H1 (cell line): ENCODE data around the gene TXNDC15. TPM values are rescaled to one million over a fixed set of nuclear protein-coding genes. Genes with fewer than 3 reads are reported as not detected.

ENCODE experiments used
- CTCF ChIA-PET: fragments of 300-600 bp; sonication (Branson Sonifier 250); formaldehyde crosslinking; loops from one replicate; lab custom pipeline; 2021; ENCODE audit not compliant: partially characterized antibody; lab: Charles Lee
- POLR2A ChIA-PET: fragments of 300-600 bp; sonication (Branson Sonifier 250); formaldehyde crosslinking; loops from one replicate; lab custom pipeline; 2021; ENCODE audit warnings: inconsistent platforms; ENCODE audit not compliant: partially characterized antibody; lab: Charles Lee
- DNase-seq, 2 experiments: peaks; one replicate each; pipeline versions ENCODE4 v3.0.0 to v3.0.0-alpha.2; 2010 to 2022; ENCODE audit warnings: low spot score in 2 of 2, low read depth in 1 of 2, mixed read lengths in 1 of 2
- FAIRE-seq: peaks from 2 replicates; lab custom pipeline; 2011; peaks lifted over from hg19 to GRCh38; lab: Jason Lieb, UNC
- H2AFZ ChIP-seq: 2 replicates; pipeline ENCODE4 v1.8.1; 2012; ENCODE audit warnings: low read length, inconsistent platforms
- H2AK5ac ChIP-seq: 2 replicates; pipeline ENCODE4 v1.6.1; 2013; ENCODE audit warnings: low read depth, low read length
- H2BK120ac ChIP-seq: replicated peaks from 2 replicates; pipeline ENCODE3; 2013; ENCODE audit warnings: low read depth, low read length, inconsistent platforms
- H2BK12ac ChIP-seq: 2 replicates; pipeline ENCODE4 v1.6.1; 2013; ENCODE audit warnings: low read depth, low read length
- H2BK15ac ChIP-seq: 2 replicates; pipeline ENCODE4 v1.6.1; 2013; ENCODE audit warnings: low read length
- H2BK20ac ChIP-seq: 2 replicates; pipeline ENCODE4 v1.6.1; 2013; ENCODE audit warnings: low read length
- H2BK5ac ChIP-seq: 2 replicates; pipeline ENCODE4 v1.6.1; 2013; ENCODE audit warnings: low read depth, low read length
- H3K14ac ChIP-seq: 2 replicates; pipeline ENCODE4 v1.6.1; 2013; ENCODE audit warnings: inconsistent platforms; ENCODE audit not compliant: insufficient read length
- H3K18ac ChIP-seq: 2 replicates; pipeline ENCODE4 v1.6.1; 2013; ENCODE audit warnings: low read length; ENCODE audit errors: extremely low read depth
- H3K23ac ChIP-seq: 2 replicates; pipeline ENCODE4 v1.6.1; 2013; ENCODE audit warnings: inconsistent platforms; ENCODE audit not compliant: insufficient read length
- H3K23me2 ChIP-seq: 2 replicates; pipeline ENCODE4 v1.6.1; 2013; ENCODE audit warnings: low read depth, low read length
- H3K27ac ChIP-seq: 2 replicates; pipeline ENCODE4 v1.6.1; 2011; ENCODE audit warnings: low read depth, low read length, inconsistent platforms
- H3K27me3 ChIP-seq, 4 experiments: replicated peaks in 1 of 4; 1 replicate in 1 of 4; 2 replicates in 3 of 4; pipeline versions ENCODE4 v1.6.1 to v1.8.1; 2011 to 2013; ENCODE audit warnings: low read length in 3 of 4, mild to moderate bottlenecking in 3 of 4, inconsistent platforms in 2 of 4, mixed read lengths in 2 of 4, moderate library complexity in 1 of 4; ENCODE audit not compliant: control insufficient read depth in 3 of 4, insufficient read depth in 3 of 4; ENCODE audit errors: extremely low read depth in 1 of 4
- H3K36me3 ChIP-seq, 4 experiments: 2 replicates each; pipeline versions ENCODE4 v1.6.1 to v1.8.1; 2011 to 2013; ENCODE audit warnings: mild to moderate bottlenecking in 4 of 4, low read length in 3 of 4, moderate library complexity in 2 of 4, control low read depth in 1 of 4, inconsistent platforms in 1 of 4; ENCODE audit not compliant: insufficient read depth in 4 of 4, control insufficient read depth in 2 of 4
- H3K4ac ChIP-seq: replicated peaks from 2 replicates; pipeline ENCODE3; 2013; ENCODE audit warnings: low read length, low read depth, mixed read lengths, inconsistent platforms; ENCODE audit not compliant: insufficient read length
- H3K4me1 ChIP-seq, 4 experiments: replicated peaks in 1 of 4; 1 replicate in 1 of 4; 2 replicates in 3 of 4; pipeline versions ENCODE4 v1.6.1 to v1.8.1; 2011 to 2013; ENCODE audit warnings: low read length in 3 of 4, inconsistent platforms in 2 of 4, mixed read lengths in 1 of 4; ENCODE audit not compliant: insufficient read depth in 4 of 4, control insufficient read depth in 3 of 4
- H3K4me2 ChIP-seq, 2 experiments: 2 replicates each; pipeline versions ENCODE4 v1.6.1 to v1.8.1; 2011 to 2013; ENCODE audit warnings: low read depth in 2 of 2, low read length in 2 of 2, control low read depth in 1 of 2, inconsistent platforms in 1 of 2, mild to moderate bottlenecking in 1 of 2; ENCODE audit not compliant: insufficient read depth in 1 of 2
- H3K4me3 ChIP-seq, 4 experiments: fragments of 200-600, 300-600 bp in 1 of 4; sonication (generic), shearing (Covaris generic), sonication (Bioruptor Twin) in 1 of 4; 2 replicates each; pipeline versions ENCODE4 v1.5.1 to v1.8.1; 2011 to 2016; ENCODE audit warnings: low read length in 4 of 4, low read depth in 3 of 4, control low read depth in 2 of 4, inconsistent platforms in 2 of 4, mild to moderate bottlenecking in 2 of 4, mixed read lengths in 1 of 4, moderate library complexity in 1 of 4; ENCODE audit not compliant: insufficient read depth in 2 of 4; ENCODE audit errors: extremely low read depth in 1 of 4
- H3K56ac ChIP-seq: replicated peaks from 2 replicates; pipeline ENCODE3; 2013; ENCODE audit warnings: low read depth, mild to moderate bottlenecking, mixed read lengths, low read length, inconsistent platforms; ENCODE audit not compliant: insufficient read length
- H3K79me1 ChIP-seq: 2 replicates; pipeline ENCODE4 v1.6.1; 2013; ENCODE audit warnings: low read depth, low read length, control low read depth
- H3K79me2 ChIP-seq, 2 experiments: 2 replicates each; pipeline versions ENCODE4 v1.6.1 to v1.8.1; 2012 to 2013; ENCODE audit warnings: low read length in 2 of 2, mild to moderate bottlenecking in 2 of 2, inconsistent platforms in 1 of 2; ENCODE audit not compliant: insufficient read depth in 2 of 2, control insufficient read depth in 1 of 2
- H3K9ac ChIP-seq, 4 experiments: replicated peaks in 1 of 4; 1 replicate in 1 of 4; 2 replicates in 3 of 4; pipeline versions ENCODE4 v1.6.1 to v1.8.1; 2011 to 2013; ENCODE audit warnings: low read depth in 3 of 4, low read length in 3 of 4, control low read depth in 2 of 4, mild to moderate bottlenecking in 2 of 4, moderate library complexity in 2 of 4, inconsistent platforms in 1 of 4; ENCODE audit errors: extremely low read depth in 1 of 4
- H3K9me3 ChIP-seq, 2 experiments: 2 replicates each; pipeline versions ENCODE4 v1.6.1 to v1.8.1; 2012 to 2013; ENCODE audit warnings: mild to moderate bottlenecking in 2 of 2, moderate library complexity in 2 of 2, control low read depth in 1 of 2, inconsistent platforms in 1 of 2, low read depth in 1 of 2, low read length in 1 of 2, mixed read lengths in 1 of 2; ENCODE audit not compliant: insufficient read depth in 2 of 2
- H4K20me1 ChIP-seq, 2 experiments: replicated peaks in 1 of 2; 2 replicates each; pipeline versions ENCODE3 to v1.8.1; 2011 to 2013; ENCODE audit warnings: inconsistent platforms in 2 of 2, low read length in 2 of 2, mild to moderate bottlenecking in 1 of 2; ENCODE audit not compliant: insufficient read depth in 2 of 2, control insufficient read depth in 1 of 2
- H4K5ac ChIP-seq: 2 replicates; pipeline ENCODE4 v1.6.1; 2013; ENCODE audit warnings: low read length, low read depth, mixed read lengths, inconsistent platforms; ENCODE audit not compliant: insufficient read length
- H4K8ac ChIP-seq: 2 replicates; pipeline ENCODE4 v1.8.0; 2013; ENCODE audit warnings: mild to moderate bottlenecking, moderate library complexity, low read length, inconsistent platforms; ENCODE audit not compliant: insufficient read depth; ENCODE audit errors: extremely low read depth
- H4K91ac ChIP-seq: replicated peaks from 2 replicates; pipeline ENCODE3; 2013; ENCODE audit warnings: low read length, mixed read lengths, inconsistent platforms; ENCODE audit not compliant: insufficient read length
- POLR2AphosphoS5 ChIP-seq: IDR thresholded peaks from 2 replicates; pipeline ENCODE4 v1.6.1; 2011; ENCODE audit warnings: low read depth, low read length
- WGBS, 2 experiments: shearing (Covaris generic) in 1 of 2; methylation state at CpG; one replicate each; pipeline versions ENCODE4 v1.1.6 to v1.1.7; 2013 to 2015; ENCODE audit warnings: low lambda C conversion rate in 2 of 2, mixed read lengths in 2 of 2, inconsistent platforms in 1 of 2, low coverage in 1 of 2, missing lambda C conversion rate in 1 of 2; ENCODE audit not compliant: insufficient replicate concordance in 2 of 2, insufficient coverage in 1 of 2, insufficient read length in 1 of 2; ENCODE audit errors: extremely low coverage in 1 of 2, missing lambda C conversion rate in 1 of 2; 5-methylcytosine and 5-hydroxymethylcytosine counted together
- polyA plus RNA-seq, 7 experiments: library from polyadenylated mRNA; depleted of rRNA in 3 of 7; stranded (reverse) in 5 of 7; unstranded in 2 of 7; fragments of >200 nt in 5 of 7; fragments of 200-250 nt in 2 of 7; gene quantifications; 1 replicate in 5 of 7; 2 replicates in 1 of 7; 4 replicates in 1 of 7; pipeline versions ENCODE4 v1.2.1 to v1.2.3, GENCODE V29; 2011 to 2013; ENCODE audit warnings: missing spikeins in 2 of 7, mixed read lengths in 2 of 7
- total RNA-seq: library from RNA; stranded (reverse); fragmentation: NEBNext Ultra II Directional; extraction: Animal tissue kit (Norgen Biotek cat#: 25700); gene quantifications from 2 replicates; pipeline ENCODE4 v1.2.1, GENCODE V29; 2021

The TXNDC15 gene
- total and polyA plus RNA-seq, 2 of the 8 experiments (the other 6 are each of a cell fraction or from before 2014, with no cell fraction given), result 20.1 to 30.8 TPM

- Histone ChIP-seq H3K4ac (no peak overlapping the region), H2BK15ac (no peak overlapping the region), H2AFZ (no peak overlapping the region), H4K20me1 (peaks cover 0 to 6% of the 10 kb centered on the region in 2 experiments), H3K27me3 (no peaks in the 10 kb centered on the region), H3K79me1 (no peaks in the 10 kb centered on the region), H3K4me2 (no peak overlapping the region), H3K36me3 (peaks cover 2 to 4% (median 3%) of the 10 kb centered on the region in 4 experiments; a peak in 6 of 8 replicates), H3K18ac (no peak overlapping the region), H3K23ac (no peak overlapping the region), H3K27ac (no peak overlapping the region), H2BK12ac (no peak overlapping the region), H3K4me1 (no peaks in the 10 kb centered on the region; a peak in 1 of 7 replicates), H3K9me3 (no peaks in the 10 kb centered on the region), H3K14ac (no peak overlapping the region), H3K4me3 (no peak overlapping the region), H2BK120ac (no peak overlapping the region), H4K8ac (no peak overlapping the region; the same call in 1 of the 2 replicates), H4K5ac (no peak overlapping the region), H4K91ac (no peak overlapping the region), H3K23me2 (no peaks in the 10 kb centered on the region), H3K9ac (no peak overlapping the region), H3K56ac (no peak overlapping the region), H2BK5ac (no peak overlapping the region), H2AK5ac (no peak overlapping the region), H3K79me2 (0 out of 4 replicates have a peak, but pooled peaks cover 0 to 3% of the 10 kb centered on the region in 2 experiments), H2BK20ac (no peak overlapping the region)
- DNase-seq (no peak), FAIRE-seq (no peak)
- ChIA-PET CTCF (interaction anchor here (0.6 to 7.4 kb wide), 10 partner anchors 9 to 270 kb away, joined by 3 to 49 read pairs (median 4); partner anchors contain the start of gene PCBD2), POLR2A (interaction anchor here (0.7 to 3.0 kb wide), 3 partner anchors 11 to 76 kb away, joined by 3 to 8 read pairs (median 3); partner anchors contain the start of gene C5orf24)
- WGBS, 2 experiments, result 92% methylated on average over 9 of the region's 9 CpGs; no CpG with 5 or more reads in 1 of the 2 experiments
- TF ChIP-seq POLR2AphosphoS5, result no peak
Observed at GRCh38 chr5:134920848-134921575, 46.8 kb downstream of the TXNDC15 start.
